ENCODE measurements around the gene ADAMTS8. TPM values are rescaled to one million over a fixed set of nuclear protein-coding genes. Genes with fewer than 3 reads are reported as not detected.

ADAMTS8 gene
- polyA plus RNA-seq, 1 of the 3 experiments (the other 2 are of a cell fraction), result not detected

DNA sequence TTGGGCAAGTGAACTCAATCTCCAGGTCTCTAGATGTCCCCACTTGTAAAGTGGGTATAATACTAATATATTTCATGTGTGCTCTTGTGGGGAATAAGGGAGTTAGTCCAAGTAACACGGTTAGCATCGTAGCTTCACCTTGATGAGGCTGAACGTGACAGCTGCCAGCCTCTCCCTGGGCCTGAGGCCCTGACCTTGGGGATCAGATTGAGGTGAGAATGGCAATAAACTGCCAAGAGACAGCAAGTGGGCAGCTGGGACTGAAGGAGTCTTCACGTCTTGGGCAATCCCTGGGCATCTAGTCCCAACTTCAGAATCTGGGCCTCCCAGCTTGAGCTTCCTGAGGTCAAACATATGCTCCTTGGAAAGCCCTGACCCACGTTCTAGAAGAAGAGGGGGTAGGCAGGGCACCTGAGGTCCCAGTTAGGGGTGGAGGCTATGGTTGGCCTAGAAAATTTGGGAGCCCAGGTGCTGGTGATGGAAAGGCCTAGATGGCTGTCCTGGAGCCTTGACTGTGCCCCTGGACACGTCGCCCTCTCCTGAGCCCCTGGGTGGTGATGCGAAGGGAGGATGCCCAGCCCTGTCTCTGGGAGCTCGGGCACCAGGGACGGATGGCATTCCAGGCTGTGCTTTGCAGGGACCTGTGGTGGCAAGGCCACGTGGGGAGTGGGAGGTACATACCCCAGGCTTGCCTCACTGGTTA lies 43.5 kb upstream of the ADAMTS8 start:
- H3K4me2 ChIP-seq, result no peak overlapping the region
- H3K4me1 ChIP-seq (ENCODE audit: control insufficient read depth in 1 of 2, insufficient read depth in 2 of 2, low read depth in 1 of 2, low read length in 1 of 2), result no peaks in the 10 kb centered on the region
- no peaks in the 10 kb centered on the region for H3K79me2 ChIP-seq (ENCODE audit: insufficient read depth)
- TF ChIP-seq RXRA (IDR thresholded peaks at IDR 0.05; ENCODE audit: borderline replicate concordance, low read depth) (no peak), FOSL2 (IDR thresholded peaks at IDR 0.05; ENCODE audit: borderline replicate concordance, low read depth) (no peak), RAD21 (IDR thresholded peaks at IDR 0.05; ENCODE audit: low read length) (no peak), FOXM1 (IDR thresholded peaks at IDR 0.05; ENCODE audit: low read depth) (no peak), POLR2AphosphoS5 (IDR thresholded peaks at IDR 0.05; ENCODE audit: low read depth, low read length) (no peak), EP300 (IDR thresholded peaks at IDR 0.05; ENCODE audit: borderline replicate concordance in 1 of 2, low read depth in 1 of 2, low read length in 1 of 2) (no peak), SMC3 (IDR thresholded peaks at IDR 0.05; ENCODE audit: low read depth, low read length) (no peak)
- TF ChIP-seq, protein P1, sequence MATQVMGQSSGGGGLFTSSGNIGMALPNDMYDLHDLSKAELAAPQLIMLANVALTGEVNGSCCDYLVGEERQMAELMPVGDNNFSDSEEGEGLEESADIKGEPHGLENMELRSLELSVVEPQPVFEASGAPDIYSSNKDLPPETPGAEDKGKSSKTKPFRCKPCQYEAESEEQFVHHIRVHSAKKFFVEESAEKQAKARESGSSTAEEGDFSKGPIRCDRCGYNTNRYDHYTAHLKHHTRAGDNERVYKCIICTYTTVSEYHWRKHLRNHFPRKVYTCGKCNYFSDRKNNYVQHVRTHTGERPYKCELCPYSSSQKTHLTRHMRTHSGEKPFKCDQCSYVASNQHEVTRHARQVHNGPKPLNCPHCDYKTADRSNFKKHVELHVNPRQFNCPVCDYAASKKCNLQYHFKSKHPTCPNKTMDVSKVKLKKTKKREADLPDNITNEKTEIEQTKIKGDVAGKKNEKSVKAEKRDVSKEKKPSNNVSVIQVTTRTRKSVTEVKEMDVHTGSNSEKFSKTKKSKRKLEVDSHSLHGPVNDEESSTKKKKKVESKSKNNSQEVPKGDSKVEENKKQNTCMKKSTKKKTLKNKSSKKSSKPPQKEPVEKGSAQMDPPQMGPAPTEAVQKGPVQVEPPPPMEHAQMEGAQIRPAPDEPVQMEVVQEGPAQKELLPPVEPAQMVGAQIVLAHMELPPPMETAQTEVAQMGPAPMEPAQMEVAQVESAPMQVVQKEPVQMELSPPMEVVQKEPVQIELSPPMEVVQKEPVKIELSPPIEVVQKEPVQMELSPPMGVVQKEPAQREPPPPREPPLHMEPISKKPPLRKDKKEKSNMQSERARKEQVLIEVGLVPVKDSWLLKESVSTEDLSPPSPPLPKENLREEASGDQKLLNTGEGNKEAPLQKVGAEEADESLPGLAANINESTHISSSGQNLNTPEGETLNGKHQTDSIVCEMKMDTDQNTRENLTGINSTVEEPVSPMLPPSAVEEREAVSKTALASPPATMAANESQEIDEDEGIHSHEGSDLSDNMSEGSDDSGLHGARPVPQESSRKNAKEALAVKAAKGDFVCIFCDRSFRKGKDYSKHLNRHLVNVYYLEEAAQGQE (IDR thresholded peaks at IDR 0.05; ENCODE audit: low read depth, low read length), result no peak
- no peaks in the 10 kb centered on the region for H3K9me2 ChIP-seq
- H3K27me3 ChIP-seq (ENCODE audit: insufficient read depth), result no peaks in the 10 kb centered on the region
- H4K20me1 ChIP-seq (ENCODE audit: insufficient read depth), result no peaks in the 10 kb centered on the region
- WGBS (ENCODE audit: low lambda C conversion rate), result 74% methylated on average over 5 of the region's 11 CpGs
- no peak overlapping the region for H2AFZ ChIP-seq (ENCODE audit: low read depth)
- no peak for DNase-seq
- ChIA-PET CTCF (interaction anchor here (0.6 to 1.4 kb wide), 2 partner anchors 71 to 390 kb away, joined by 3 to 4 read pairs; no protein-coding TSS in a partner anchor), POLR2A (no interaction called here)
- no peak overlapping the region for H3K4me3 ChIP-seq (ENCODE audit: low read depth in 2 of 2, low read length in 1 of 2)
- no peaks in the 10 kb centered on the region for H3K9me3 ChIP-seq
- no peaks in the 10 kb centered on the region for H3F3A ChIP-seq (replicated peaks; ENCODE audit: insufficient read depth)
- H3K9ac ChIP-seq, result no peak overlapping the region
- H3K27ac ChIP-seq (ENCODE audit: low read depth in 2 of 2, low read length in 1 of 2), result no peak overlapping the region
- no peaks in the 10 kb centered on the region for H3K36me3 ChIP-seq (replicated peaks in 1 of 2; ENCODE audit: control insufficient read depth in 1 of 2, insufficient read depth in 2 of 2, low read length in 1 of 2)

- H4K20me1 ChIP-seq (ENCODE audit: insufficient read depth), result no peaks in the 10 kb centered on the region
- H3K79me2 ChIP-seq (ENCODE audit: insufficient read depth), result no peaks in the 10 kb centered on the region
- H3K9me2 ChIP-seq, result no peaks in the 10 kb centered on the region
- H3K4me2 ChIP-seq, result no peak overlapping the region
- WGBS (ENCODE audit: low lambda C conversion rate), result 82% methylated on average over 20 of the region's 20 CpGs
- CTCF ChIA-PET, result interaction anchor here (0.6 to 1.4 kb wide), 3 partner anchors 12 to 391 kb away, joined by 3 to 4 read pairs (median 4); no protein-coding TSS in a partner anchor
- POLR2A ChIA-PET, result no interaction called here
- H3K9me3 ChIP-seq, result no peaks in the 10 kb centered on the region
- H3K4me3 ChIP-seq (ENCODE audit: low read depth in 2 of 2, low read length in 1 of 2), result no peak overlapping the region
- H3K36me3 ChIP-seq (replicated peaks in 1 of 2; ENCODE audit: control insufficient read depth in 1 of 2, insufficient read depth in 2 of 2, low read length in 1 of 2), result no peaks in the 10 kb centered on the region
- no peaks in the 10 kb centered on the region for H3F3A ChIP-seq (replicated peaks; ENCODE audit: insufficient read depth)
- TF ChIP-seq, protein P2, sequence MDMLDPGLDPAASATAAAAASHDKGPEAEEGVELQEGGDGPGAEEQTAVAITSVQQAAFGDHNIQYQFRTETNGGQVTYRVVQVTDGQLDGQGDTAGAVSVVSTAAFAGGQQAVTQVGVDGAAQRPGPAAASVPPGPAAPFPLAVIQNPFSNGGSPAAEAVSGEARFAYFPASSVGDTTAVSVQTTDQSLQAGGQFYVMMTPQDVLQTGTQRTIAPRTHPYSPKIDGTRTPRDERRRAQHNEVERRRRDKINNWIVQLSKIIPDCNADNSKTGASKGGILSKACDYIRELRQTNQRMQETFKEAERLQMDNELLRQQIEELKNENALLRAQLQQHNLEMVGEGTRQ (IDR thresholded peaks at IDR 0.05; ENCODE audit: borderline replicate concordance, low read depth, low read length), result no peak
- TF ChIP-seq TEAD4 (IDR thresholded peaks at IDR 0.05; ENCODE audit: borderline replicate concordance, insufficient read depth) (no peak), FOSL2 (IDR thresholded peaks at IDR 0.05; ENCODE audit: borderline replicate concordance, low read depth) (no peak), ZBTB33 (IDR thresholded peaks at IDR 0.05; ENCODE audit: borderline replicate concordance, low read depth) (no peak), NFIC (IDR thresholded peaks at IDR 0.05; ENCODE audit: borderline replicate concordance) (no peak), RAD21 (IDR thresholded peaks at IDR 0.05; ENCODE audit: low read length) (no peak), TCF12 (IDR thresholded peaks at IDR 0.05) (no peak), POLR2AphosphoS5 (IDR thresholded peaks at IDR 0.05; ENCODE audit: low read depth, low read length) (no peak), GABPA (IDR thresholded peaks at IDR 0.05; ENCODE audit: low read depth) (no peak)
- TF ChIP-seq, protein P3, sequence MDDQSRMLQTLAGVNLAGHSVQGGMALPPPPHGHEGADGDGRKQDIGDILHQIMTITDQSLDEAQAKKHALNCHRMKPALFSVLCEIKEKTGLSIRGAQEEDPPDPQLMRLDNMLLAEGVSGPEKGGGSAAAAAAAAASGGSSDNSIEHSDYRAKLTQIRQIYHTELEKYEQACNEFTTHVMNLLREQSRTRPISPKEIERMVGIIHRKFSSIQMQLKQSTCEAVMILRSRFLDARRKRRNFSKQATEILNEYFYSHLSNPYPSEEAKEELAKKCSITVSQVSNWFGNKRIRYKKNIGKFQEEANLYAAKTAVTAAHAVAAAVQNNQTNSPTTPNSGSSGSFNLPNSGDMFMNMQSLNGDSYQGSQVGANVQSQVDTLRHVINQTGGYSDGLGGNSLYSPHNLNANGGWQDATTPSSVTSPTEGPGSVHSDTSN (IDR thresholded peaks at IDR 0.05), result no peak
- DNase-seq, result no peak
- H3K27me3 ChIP-seq (ENCODE audit: insufficient read depth), result no peaks in the 10 kb centered on the region
- H3K4me1 ChIP-seq (ENCODE audit: control insufficient read depth in 1 of 2, insufficient read depth in 2 of 2, low read depth in 1 of 2, low read length in 1 of 2), result no peaks in the 10 kb centered on the region
- H3K27ac ChIP-seq (ENCODE audit: low read depth in 2 of 2, low read length in 1 of 2), result no peak overlapping the region
- H3K9ac ChIP-seq, result no peak overlapping the region
- no peak overlapping the region for H2AFZ ChIP-seq (ENCODE audit: low read depth)
Observed at GRCh38 chr11:130470832-130471706, 42.7 kb upstream of the ADAMTS8 start.
